HCEC 1CT (cell line): ENCODE measurements around the gene RENBP.

Experiments used
- DNase-seq: peaks from one replicate; pipeline ENCODE4 v3.0.0-alpha.2; 2017

Gene RENBP

GRCh38 chrX:153911798-153912197 is 32.6 kb downstream of the RENBP start:
- DNase-seq: no peak

GRCh38 chrX:153910446-153910845 is 34.0 kb downstream of the RENBP start:
- no peak for DNase-seq

GRCh38 chrX:153909980-153910360 is 34.5 kb downstream of the RENBP start:
- DNase-seq: no peak

DNA sequence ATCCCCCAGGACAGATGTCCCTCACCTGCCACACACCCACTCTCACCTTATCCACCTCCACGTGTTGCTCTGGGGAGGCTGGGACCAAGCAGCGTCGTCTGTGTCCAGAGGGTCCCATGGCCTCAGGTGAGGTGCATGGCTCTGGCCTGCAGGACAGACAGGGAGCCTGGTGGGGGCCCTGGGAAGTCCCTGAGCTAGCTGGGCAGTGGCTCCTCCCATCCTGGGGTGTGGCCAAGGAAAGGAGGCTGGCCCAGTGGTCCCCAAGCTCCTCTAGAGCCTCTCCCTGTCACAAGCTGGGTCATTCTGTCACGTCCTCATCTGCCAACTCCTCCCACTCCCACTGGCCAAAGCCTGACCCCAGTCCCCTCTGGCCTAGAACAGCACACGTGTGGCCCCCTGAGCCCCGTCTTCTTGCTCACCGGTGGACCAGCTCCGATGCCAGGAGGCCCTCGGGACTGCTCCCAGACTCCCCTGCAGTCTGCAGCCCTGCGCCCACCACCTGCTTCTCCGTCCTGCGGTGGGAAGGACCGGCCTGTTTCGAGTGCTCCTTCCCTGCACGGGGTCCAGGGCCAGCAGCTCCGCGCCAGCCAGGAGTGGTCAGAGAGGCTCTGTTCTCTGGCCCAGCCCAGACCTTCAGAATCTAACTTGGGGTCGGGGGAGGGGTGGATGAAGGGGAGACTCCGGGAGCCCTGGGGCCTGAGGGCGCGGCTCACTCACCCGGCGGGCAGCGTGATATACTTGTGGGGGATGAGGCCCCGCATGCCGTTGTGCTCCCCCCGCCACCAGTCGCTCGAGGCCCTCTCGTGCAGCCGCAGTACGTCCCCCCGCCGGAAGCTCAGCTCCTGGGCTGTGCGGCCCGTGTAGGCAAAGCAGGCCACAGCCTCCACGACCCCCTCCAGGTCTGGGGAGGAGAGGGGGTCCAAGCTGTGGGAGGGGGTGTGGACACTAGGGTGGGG is 35.1 kb downstream of the RENBP start:
- no peak for DNase-seq

DNA sequence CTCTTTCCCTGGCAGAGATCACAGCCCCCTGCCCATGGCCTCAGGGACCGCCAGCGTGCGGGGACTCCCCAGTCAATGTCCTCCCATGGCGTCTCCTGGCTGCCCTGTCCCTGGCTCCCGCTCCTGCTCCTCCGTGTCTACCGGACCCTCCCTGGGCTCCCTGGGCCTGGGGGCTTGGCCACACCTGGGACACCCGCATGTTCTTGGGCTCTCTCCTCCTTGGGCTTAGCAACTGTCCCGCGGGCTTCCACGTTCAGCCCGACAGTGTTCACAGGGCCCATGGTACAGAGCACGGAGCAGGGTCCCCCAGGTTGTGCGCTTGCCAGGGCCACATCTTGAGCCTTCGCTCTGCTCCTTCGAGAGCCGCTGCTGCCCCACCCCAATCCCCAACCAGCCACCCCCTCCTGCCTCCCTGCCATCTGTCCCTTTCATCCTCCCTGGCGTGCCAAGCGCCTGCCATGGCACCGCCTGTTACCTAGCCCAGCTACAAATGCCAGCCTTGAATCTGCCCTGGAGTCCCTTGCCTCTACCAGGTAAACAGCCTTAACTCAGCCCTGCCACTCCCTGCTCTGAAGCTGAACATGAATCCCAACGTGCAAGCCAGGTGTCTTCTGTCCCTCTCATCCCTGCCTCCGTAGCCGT is 36.1 kb downstream of the RENBP start:
- no peak for DNase-seq

DNA sequence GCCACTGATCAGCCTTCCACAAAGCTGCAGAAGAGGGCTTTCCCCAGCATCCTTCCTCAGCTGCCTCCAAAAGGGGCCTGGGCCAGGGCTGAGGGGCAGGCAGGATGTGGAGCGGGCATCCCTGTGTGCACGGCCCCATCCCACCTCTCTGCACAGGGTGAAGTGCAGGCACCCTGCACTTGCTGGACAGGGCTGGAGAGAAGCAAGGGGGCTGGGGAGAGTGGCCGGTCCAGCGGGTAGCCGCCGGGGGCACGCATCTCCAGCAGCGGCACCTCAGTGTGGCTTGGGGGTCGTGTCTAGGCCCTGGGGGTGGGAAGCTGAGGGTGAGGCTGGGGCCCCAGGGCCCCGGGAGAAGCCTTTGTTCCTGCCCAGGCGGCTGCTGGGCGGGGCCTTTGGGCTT is 37.0 kb downstream of the RENBP start:
- no peak for DNase-seq

- DNase-seq: no peak
These were observed 38.1 kb downstream of the RENBP start for GRCh38 chrX:153906126-153906917.

DNA sequence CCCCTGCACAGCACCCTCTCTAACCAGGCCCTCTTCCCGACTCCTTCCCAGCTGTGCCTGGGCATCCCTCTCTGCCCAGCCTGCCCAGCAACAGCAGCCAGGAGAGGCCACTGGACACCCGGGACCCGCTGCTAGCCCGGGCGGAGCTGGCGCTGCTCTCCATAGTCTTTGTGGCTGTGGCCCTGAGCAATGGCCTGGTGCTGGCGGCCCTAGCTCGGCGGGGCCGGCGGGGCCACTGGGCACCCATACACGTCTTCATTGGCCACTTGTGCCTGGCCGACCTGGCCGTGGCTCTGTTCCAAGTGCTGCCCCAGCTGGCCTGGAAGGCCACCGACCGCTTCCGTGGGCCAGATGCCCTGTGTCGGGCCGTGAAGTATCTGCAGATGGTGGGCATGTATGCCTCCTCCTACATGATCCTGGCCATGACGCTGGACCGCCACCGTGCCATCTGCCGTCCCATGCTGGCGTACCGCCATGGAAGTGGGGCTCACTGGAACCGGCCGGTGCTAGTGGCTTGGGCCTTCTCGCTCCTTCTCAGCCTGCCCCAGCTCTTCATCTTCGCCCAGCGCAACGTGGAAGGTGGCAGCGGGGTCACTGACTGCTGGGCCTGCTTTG is 38.9 kb downstream of the RENBP start:
- DNase-seq: no peak

- DNase-seq: no peak
These were observed 40.2 kb downstream of the RENBP start, which contains the start of gene AVPR2 for GRCh38 chrX:153903991-153904957. Gene AVPR2 (plus strand): TSS chrX:153904673. CDS start chrX:153905146, 473 bp downstream.

- no peak for DNase-seq
These were observed 41.0 kb downstream of the RENBP start for GRCh38 chrX:153903238-153903980.

- no peak for DNase-seq
These were observed 42.1 kb downstream of the RENBP start for GRCh38 chrX:153902385-153902784.

GRCh38 chrX:153901753-153902140 is 42.7 kb downstream of the RENBP start:
- DNase-seq: no peak

- DNase-seq: peak; percentile 77
These were observed 43.4 kb downstream of the RENBP start for GRCh38 chrX:153900831-153901752.

DNA sequence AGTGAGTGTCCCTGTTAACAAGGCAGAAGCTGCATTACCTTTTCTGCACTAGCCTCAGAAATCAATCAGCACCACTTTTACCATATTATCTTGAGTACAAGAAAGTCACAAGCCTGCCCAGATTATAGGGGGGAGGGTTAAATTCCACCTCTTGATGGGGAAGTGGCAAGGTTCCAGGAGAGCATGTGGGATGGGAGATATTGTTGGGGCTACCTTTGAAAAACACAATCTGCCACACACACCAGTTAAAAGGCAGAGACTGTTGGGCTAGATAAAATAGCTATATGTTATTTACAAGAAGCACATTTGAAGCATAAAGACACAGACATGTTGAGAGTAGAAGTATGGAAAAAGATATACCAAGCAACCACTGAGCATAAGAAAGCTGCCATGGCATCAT is 46.5 kb downstream of the RENBP start:
- DNase-seq: no peak

- no peak for DNase-seq
These were observed 55.3 kb downstream of the RENBP start for GRCh38 chrX:153889123-153889522.

DNA sequence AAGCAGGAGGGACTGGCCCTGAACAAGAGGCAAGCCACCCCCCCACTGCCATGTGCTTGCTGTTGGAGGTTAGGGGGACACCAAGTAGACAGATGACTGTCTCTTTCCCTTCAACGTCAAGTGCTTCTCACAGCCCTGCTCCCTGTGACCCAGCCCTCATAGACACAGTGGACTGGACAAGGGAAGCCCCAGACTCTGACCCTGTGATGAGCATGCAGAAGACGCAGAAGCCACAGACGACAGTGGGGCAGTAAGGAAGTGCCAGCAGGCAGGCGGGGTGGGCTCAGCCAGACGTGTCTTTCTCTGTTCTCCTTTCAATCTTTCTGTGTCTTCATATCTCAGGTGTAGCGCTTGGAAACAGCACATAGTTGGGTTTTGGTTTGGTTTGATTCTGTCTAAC is 56.1 kb downstream of the RENBP start:
- no peak for DNase-seq

- no peak for DNase-seq
These were observed 57.1 kb downstream of the RENBP start for GRCh38 chrX:153887385-153887784.

GRCh38 chrX:153886915-153887314 is 57.5 kb downstream of the RENBP start:
- no peak for DNase-seq

DNA sequence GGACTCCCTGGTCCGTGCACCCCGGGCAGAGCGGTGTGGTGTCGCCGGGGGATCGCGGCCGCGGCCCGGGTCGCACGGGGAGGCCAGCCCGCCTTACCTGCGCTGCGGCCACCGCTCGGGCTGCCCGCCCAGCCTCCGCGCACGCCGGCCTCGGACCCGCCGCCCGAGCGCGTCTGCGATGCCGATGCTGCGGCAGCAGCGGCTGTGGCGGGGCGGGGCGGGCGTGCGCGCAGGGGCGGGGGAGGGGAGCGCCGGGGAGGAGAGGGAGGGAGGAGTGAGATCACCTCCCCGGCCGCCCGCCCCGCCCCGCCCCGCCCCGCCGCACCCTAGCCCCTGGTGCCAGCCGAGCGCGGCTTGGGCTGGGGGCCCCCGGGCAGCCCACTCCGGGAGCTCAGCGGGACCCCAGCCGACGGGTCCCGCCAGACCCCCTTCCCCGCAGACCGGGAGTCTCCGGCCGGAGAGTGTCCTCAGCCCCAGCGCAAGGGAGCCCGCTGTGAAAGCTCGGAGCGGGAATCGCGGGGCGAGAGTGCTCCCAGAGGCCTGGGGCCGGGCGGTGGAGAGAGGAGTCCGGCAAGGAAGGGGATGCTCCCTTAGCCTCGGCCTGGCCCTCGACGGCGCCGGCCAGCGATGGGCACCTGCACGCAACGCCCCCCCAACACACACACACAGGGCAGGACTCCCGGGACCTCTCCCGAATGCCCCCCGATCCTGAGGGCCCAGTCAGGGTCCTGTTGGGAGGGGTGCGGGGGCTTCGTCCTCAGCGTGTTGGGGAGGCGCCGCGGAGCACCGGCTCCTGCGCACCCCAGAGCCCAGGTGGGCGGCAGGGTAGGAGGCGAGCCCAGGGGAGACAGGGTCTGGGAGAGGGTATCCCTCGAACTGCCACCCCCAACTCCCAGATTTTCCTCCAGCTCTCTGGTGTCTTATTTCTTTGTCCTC is 58.2 kb downstream of the RENBP start, which contains the start of gene L1CAM:
Gene L1CAM, minus strand, starts transcription at position 206 of the 936 bp plus-strand sequence. CDS start 10,337 bp downstream, outside the sequence.
- DNase-seq: no peak
